Occipital lobe (tissue), 2 donors: ENCODE data around the gene UFSP1. TPM values are rescaled to one million over a fixed set of nuclear protein-coding genes. Genes with fewer than 3 reads are reported as not detected.

Experiments used
- DNase-seq: peaks from one replicate; lab custom pipeline; 2025; lab: John Stamatoyannopoulos, UW
- total RNA-seq: library from RNA; depleted of rRNA; stranded (reverse); fragments of >200 nt; gene quantifications from one replicate; pipeline ENCODE4 v1.2.3, GENCODE V29; 2014

The UFSP1 gene
- total RNA-seq, 1 donor from 2014 or later: 2.5 TPM

- DNase-seq: no peak
These were observed 6.6 kb downstream of the UFSP1 start for GRCh38 chr7:100882785-100883526.

- no peak for DNase-seq
These were observed 7.3 kb downstream of the UFSP1 start for GRCh38 chr7:100882201-100882600.

GRCh38 chr7:100881136-100881535, 8.4 kb downstream of the UFSP1 start:
- DNase-seq: no peak

GRCh38 chr7:100880645-100881044, 8.9 kb downstream of the UFSP1 start:
- no peak for DNase-seq

- DNase-seq: no peak
These were observed 9.7 kb downstream of the UFSP1 start for GRCh38 chr7:100879685-100880261.

- DNase-seq: no peak
These were observed 10.8 kb downstream of the UFSP1 start for GRCh38 chr7:100878685-100879084.

- no peak for DNase-seq
These were observed 11.5 kb downstream of the UFSP1 start for GRCh38 chr7:100878013-100878412.

GRCh38 chr7:100875356-100875751, 14.2 kb downstream of the UFSP1 start:
- DNase-seq: no peak

- DNase-seq: peak; percentile 97
These were observed 14.7 kb downstream of the UFSP1 start, which contains the start of gene SRRT for GRCh38 chr7:100874577-100875355. Gene SRRT (plus strand): TSS chr7:100875103. CDS start chr7:100875591, 488 bp downstream.

- no peak for DNase-seq
These were observed 15.3 kb downstream of the UFSP1 start for GRCh38 chr7:100874300-100874576.

- DNase-seq: no peak
These were observed 15.8 kb downstream of the UFSP1 start for GRCh38 chr7:100873599-100874299.

GRCh38 chr7:100867776-100868485, 21.6 kb downstream of the UFSP1 start:
- no peak for DNase-seq

GRCh38 chr7:100867040-100867775, 22.3 kb downstream of the UFSP1 start, which contains the start of gene TRIP6:
Gene TRIP6 (plus strand): TSS chr7:100867387. CDS start chr7:100867498, 111 bp downstream.
- DNase-seq: peak; percentile 48

GRCh38 chr7:100866729-100867039, 22.8 kb downstream of the UFSP1 start:
- no peak for DNase-seq

GRCh38 chr7:100865938-100866728, 23.4 kb downstream of the UFSP1 start:
- peak; percentile 53 for DNase-seq

GRCh38 chr7:100865372-100865911, 24.1 kb downstream of the UFSP1 start:
- DNase-seq: no peak

GRCh38 chr7:100864263-100864845, 25.2 kb downstream of the UFSP1 start:
- no peak for DNase-seq

- no peak for DNase-seq
These were observed 26.0 kb downstream of the UFSP1 start for GRCh38 chr7:100863406-100863950.

- DNase-seq: no peak
These were observed 27.9 kb downstream of the UFSP1 start for GRCh38 chr7:100861616-100861985.
